K562 (cell line): ENCODE data around the gene AQP6. TPM values are rescaled to one million over a fixed set of nuclear protein-coding genes. Genes with fewer than 3 reads are reported as not detected.

Experiments
- AFF4 ChIP-seq: sonication (generic); formaldehyde crosslinking; IDR thresholded peaks from 2 replicates; pipeline ENCODE4 v1.8.0; 2023; ENCODE audit warnings: mild to moderate bottlenecking, missing genetic modification reagents
- ARID1B ChIP-seq: fragments of 450-650 bp; IDR thresholded peaks from 2 replicates; pipeline ENCODE4 v1.6.1; 2016; ENCODE audit warnings: antibody characterized with exemption, mild to moderate bottlenecking, inconsistent platforms
- CTBP1 ChIP-seq: fragments of 450-650 bp; IDR thresholded peaks from 2 replicates; pipeline ENCODE4 v1.6.1; 2016; ENCODE audit warnings: borderline replicate concordance
- DPF2 ChIP-seq: fragments of 450-650 bp; IDR thresholded peaks from 2 replicates; pipeline ENCODE4 v1.6.1; 2016
- ELK3 ChIP-seq: fragments of 450-650 bp; formaldehyde crosslinking; IDR thresholded peaks from 2 replicates; pipeline ENCODE4 v1.4.0; 2020; ENCODE audit warnings: mild to moderate bottlenecking
- GTF3C2 ChIP-seq: IDR thresholded peaks from 3 replicates; pipeline ENCODE4 v1.6.1; 2011; ENCODE audit warnings: borderline replicate concordance, mild to moderate bottlenecking, moderate library complexity; ENCODE audit not compliant: insufficient read length; ENCODE audit errors: extremely low read depth
- KAT8 ChIP-seq: fragments of 450-650 bp; IDR thresholded peaks from 2 replicates; pipeline ENCODE4 v1.6.1; 2016; ENCODE audit warnings: low read depth, mild to moderate bottlenecking
- MEIS2 ChIP-seq: fragments of 450-650 bp; IDR thresholded peaks from 2 replicates; pipeline ENCODE4 v1.6.1; 2014; ENCODE audit warnings: mild to moderate bottlenecking; ENCODE audit not compliant: partially characterized antibody
- PBX2 ChIP-seq, 2 experiments: IDR thresholded peaks in 1 of 2; conservative IDR thresholded peaks in 1 of 2; 2 replicates each; pipeline ENCODE4 v1.6.1; 2016; ENCODE audit warnings: low read depth in 2 of 2, mild to moderate bottlenecking in 1 of 2, missing compliant biosample characterization in 1 of 2, missing genetic modification characterization in 1 of 2, moderate library complexity in 1 of 2
- PKNOX1 ChIP-seq: fragments of 450-650 bp; IDR thresholded peaks from 2 replicates; pipeline ENCODE4 v1.6.1; 2016
- RCOR1 ChIP-seq, 2 experiments: IDR thresholded peaks; 2 replicates each; pipeline ENCODE4 v1.6.1; 2012; ENCODE audit warnings: low read depth in 2 of 2, low read length in 2 of 2, borderline replicate concordance in 1 of 2, improper control_type of control experiment in 1 of 2
- polyA plus RNA-seq, 8 experiments: library from polyadenylated mRNA; depleted of rRNA in 4 of 8; stranded (reverse) in 5 of 8; unstranded in 3 of 8; fragments of >200 nt; fragmentation: Nextera tagmentation in 2 of 8; fragmentation: Illumina TruSeq in 1 of 8; extraction: Ambion mirVana in 2 of 8; extraction: Trizol in 1 of 8; gene quantifications; 2 replicates each; pipeline versions ENCODE4 v1.2.1 to v1.2.3, GENCODE V29; 2011 to 2014; ENCODE audit warnings: inconsistent platforms in 1 of 8, missing spikeins in 1 of 8
- total RNA-seq, 7 experiments: library from RNA; depleted of rRNA in 6 of 7; stranded (reverse); fragments of >200 nt in 6 of 7; fragmentation: Illumina TruSeq in 2 of 7; extraction: Trizol in 2 of 7; gene quantifications; 2 replicates each; pipeline versions ENCODE4 v1.2.1 to v1.2.3, GENCODE V29; 2011 to 2021; ENCODE audit warnings: low replicate concordance in 1 of 7
- TF ChIP-seq, protein P1 (sequence below), 2 experiments: fragments of 450-650 bp in 1 of 2; sonication (generic) in 1 of 2; formaldehyde crosslinking; conservative IDR thresholded peaks; 2 replicates each; pipeline versions ENCODE4 v1.4.0 to v1.8.1; 2020 to 2022; ENCODE audit warnings: mild to moderate bottlenecking in 1 of 2, missing genetic modification reagents in 1 of 2

Gene AQP6
- total and polyA plus RNA-seq, 9 of the 15 experiments (the other 6 are each of a cell fraction or from before 2014, with no cell fraction given): 0.05 to 0.12 TPM; not detected in 7

DNA sequence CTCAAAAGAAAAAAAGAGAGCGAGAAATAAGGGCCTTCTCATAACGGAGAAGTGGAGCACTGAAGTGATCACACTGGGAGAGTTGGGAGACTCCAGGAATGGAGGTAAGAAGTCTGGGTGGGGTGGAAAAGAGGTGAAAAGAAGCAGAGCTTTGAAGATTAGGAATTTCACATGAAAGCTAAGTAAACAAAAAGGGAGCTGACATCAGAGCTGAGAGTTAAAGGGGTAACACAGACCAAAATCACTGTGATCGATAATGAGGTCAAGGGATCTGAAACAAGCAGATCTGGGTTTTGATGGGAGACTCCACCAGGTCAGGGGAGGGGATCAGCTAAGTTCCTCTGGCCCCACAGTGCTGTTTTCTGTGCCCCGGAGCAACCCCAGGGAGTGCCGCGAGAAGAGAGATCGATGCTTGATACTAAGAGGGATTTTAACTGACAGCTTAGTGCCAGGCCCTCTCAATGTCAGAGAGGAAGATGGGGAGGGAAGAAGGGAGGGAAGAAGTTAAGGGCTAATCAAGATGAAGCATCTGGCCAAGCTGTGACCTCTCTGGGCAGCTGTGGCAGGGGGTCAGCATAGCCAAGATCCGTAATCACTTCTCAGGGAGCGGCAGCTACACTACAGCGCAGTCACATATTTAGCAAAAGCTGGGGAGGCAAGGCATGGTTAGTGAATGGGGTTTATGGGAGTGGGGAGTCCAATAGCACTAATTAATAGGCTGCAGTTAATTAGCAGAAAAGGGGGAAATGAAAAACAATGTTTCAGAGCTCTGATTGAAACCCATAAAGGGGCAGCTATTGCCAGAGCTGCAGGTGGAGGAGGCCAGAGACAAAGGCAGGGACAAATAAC is 8.0 kb downstream of the AQP6 start (continued):
- TF ChIP-seq PKNOX1 (peak; percentile 89), ARID1B (peak; percentile 68), CTBP1 (peak; percentile 87), MEIS2 (peak; percentile 42), PBX2 (CRISPR knock-in tag; IDR thresholded peaks at IDR 0.05; ENCODE audit: low read depth) (no peak), PBX2 (tag; conservative IDR thresholded peaks at IDR 0.05; ENCODE audit: low read depth) (peak; percentile 42; the same call in 1 of the 2 replicates), ELK3 (CRISPR knock-in tag) (no peak), AFF4 (CRISPR knock-in tag) (no peak), DPF2 (0 out of 2 replicates have a peak, but pooled peaks have one; percentile 15), RCOR1 (IDR thresholded peaks at IDR 0.05; ENCODE audit: borderline replicate concordance in 1 of 2, low read depth in 2 of 2, low read length in 2 of 2) (peak in 1 of 2 experiments; percentile 54; a peak in 1 of 4 replicates), KAT8 (no peak), GTF3C2 (no peak)
- TF ChIP-seq, protein P1, sequence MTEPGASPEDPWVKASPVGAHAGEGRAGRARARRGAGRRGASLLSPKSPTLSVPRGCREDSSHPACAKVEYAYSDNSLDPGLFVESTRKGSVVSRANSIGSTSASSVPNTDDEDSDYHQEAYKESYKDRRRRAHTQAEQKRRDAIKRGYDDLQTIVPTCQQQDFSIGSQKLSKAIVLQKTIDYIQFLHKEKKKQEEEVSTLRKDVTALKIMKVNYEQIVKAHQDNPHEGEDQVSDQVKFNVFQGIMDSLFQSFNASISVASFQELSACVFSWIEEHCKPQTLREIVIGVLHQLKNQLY (CRISPR knock-in tag; conservative IDR thresholded peaks at IDR 0.05): no peak
